Hepatocyte (in vitro differentiated cells): ENCODE data around the gene LSAMP. TPM values are rescaled to one million over a fixed set of nuclear protein-coding genes. Genes with fewer than 3 reads are reported as not detected.

Experiments
- DNase-seq: peaks from one replicate; pipeline ENCODE4 v3.0.0-alpha.2; 2016; ENCODE audit warnings: low spot score
- H2AFZ ChIP-seq: fragments of 200-600 bp; sonication (generic); 2 replicates; pipeline ENCODE4 v1.6.0; 2016; ENCODE audit warnings: antibody characterized with exemption, mild to moderate bottlenecking
- H3K27ac ChIP-seq: fragments of 200-600 bp; sonication (generic); 2 replicates; pipeline ENCODE4 v1.5.1; 2016; ENCODE audit warnings: mild to moderate bottlenecking
- H3K27me3 ChIP-seq: fragments of 200-600 bp; sonication (generic); 2 replicates; pipeline ENCODE4 v1.6.1; 2016
- H3K36me3 ChIP-seq: fragments of 200-600 bp; sonication (generic); replicated peaks from 2 replicates; pipeline ENCODE4 v1.5.1; 2016; ENCODE audit warnings: low read depth; ENCODE audit not compliant: insufficient read depth
- H3K4me1 ChIP-seq: fragments of 200-600 bp; sonication (generic); 2 replicates; pipeline ENCODE4 v1.5.1; 2016; ENCODE audit warnings: mild to moderate bottlenecking, moderate library complexity; ENCODE audit not compliant: insufficient read depth
- H3K4me2 ChIP-seq: fragments of 200-600 bp; sonication (generic); 2 replicates; pipeline ENCODE4 v1.6.0; 2016
- H3K4me3 ChIP-seq: fragments of 200-600 bp; sonication (generic); 2 replicates; pipeline ENCODE4 v1.5.1; 2016; ENCODE audit warnings: mild to moderate bottlenecking
- H3K79me2 ChIP-seq: fragments of 200-600 bp; sonication (generic); 2 replicates; pipeline ENCODE4 v1.6.0; 2017; ENCODE audit warnings: mild to moderate bottlenecking
- H3K9me2 ChIP-seq: fragments of 200-600 bp; sonication (generic); replicated peaks from 2 replicates; pipeline ENCODE4 v1.6.0; 2017; ENCODE audit warnings: mild to moderate bottlenecking; ENCODE audit not compliant: insufficient read depth
- H3K9me3 ChIP-seq: fragments of 200-600 bp; sonication (generic); 2 replicates; pipeline ENCODE4 v1.5.1; 2016; ENCODE audit warnings: low read depth, mild to moderate bottlenecking
- H4K20me1 ChIP-seq: fragments of 200-600 bp; sonication (generic); 2 replicates; pipeline ENCODE4 v1.6.0; 2016; ENCODE audit warnings: mild to moderate bottlenecking; ENCODE audit not compliant: insufficient read depth, poor library complexity, severe bottlenecking
- CTCF ChIP-seq: fragments of 200-600 bp; sonication (generic); IDR thresholded peaks from 2 replicates; pipeline ENCODE4 v1.5.1; 2016; ENCODE audit warnings: antibody characterized with exemption, mild to moderate bottlenecking; ENCODE audit not compliant: poor library complexity
- EZH2 ChIP-seq: fragments of 200-600 bp; sonication (generic); IDR thresholded peaks from 2 replicates; pipeline ENCODE4 v1.6.1; 2016; ENCODE audit warnings: antibody characterized with exemption, mild to moderate bottlenecking, borderline replicate concordance
- EZH2phosphoT487 ChIP-seq: fragments of 200-600 bp; sonication (generic); IDR thresholded peaks from one replicate; pipeline ENCODE4 v1.6.1; 2018; ENCODE audit warnings: antibody characterized with exemption, mild to moderate bottlenecking, low read depth, moderate library complexity; ENCODE audit not compliant: unreplicated experiment, severe bottlenecking
- WGBS: methylation state at CpG from one replicate; pipeline ENCODE4 v1.1.6; 2016; ENCODE audit warnings: low lambda C conversion rate; ENCODE audit errors: missing lambda C conversion rate; 5-methylcytosine and 5-hydroxymethylcytosine counted together
- polyA plus RNA-seq: library from polyadenylated mRNA; unstranded; fragments of >200 nt; fragmentation: Nextera tagmentation; extraction: Ambion mirVana; gene quantifications from 2 replicates; pipeline ENCODE4 v1.2.1, GENCODE V29; 2016
- total RNA-seq: library from RNA; depleted of rRNA; stranded (reverse); fragments of >200 nt; gene quantifications from 2 replicates; pipeline ENCODE4 v1.2.3, GENCODE V29; 2014

Gene LSAMP
- total and polyA plus RNA-seq, 2 experiments from 2014 or later: 15.1 to 22.3 TPM

DNA sequence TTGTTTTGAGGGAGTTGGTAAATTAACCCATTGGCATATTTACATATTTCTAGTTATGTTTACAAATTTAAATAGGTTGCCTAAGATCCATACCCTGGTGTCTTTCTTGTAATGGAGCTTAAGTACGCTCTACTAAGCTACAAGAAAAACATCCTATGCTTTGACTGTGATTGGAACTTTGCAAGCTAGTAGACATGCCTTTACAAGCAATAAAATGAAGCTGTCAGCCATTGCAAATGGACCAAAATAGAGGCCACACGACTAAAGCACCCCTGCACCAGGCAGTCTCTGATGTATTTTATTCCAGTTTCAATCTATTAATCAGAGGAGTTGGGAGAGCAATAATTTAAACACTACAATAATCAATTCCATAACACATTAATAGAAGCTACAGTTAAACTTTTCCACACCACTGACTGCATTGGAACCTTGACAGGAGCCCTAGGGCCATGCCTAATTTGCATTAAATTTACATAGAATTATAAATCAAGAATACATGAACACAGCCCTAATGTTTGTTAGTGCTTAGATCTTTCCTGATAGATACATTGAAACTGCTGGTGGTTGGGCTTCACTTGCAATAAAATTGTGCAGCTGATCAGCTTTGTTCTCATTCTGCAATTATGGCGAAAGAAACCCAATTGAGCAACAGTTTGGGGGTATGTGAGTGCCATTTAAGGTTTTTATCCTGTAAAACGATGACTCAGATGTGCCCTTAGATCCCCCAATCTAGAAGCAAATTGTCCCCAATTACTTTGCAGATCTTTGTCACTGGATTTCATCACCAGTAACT, 360.1 kb downstream of the LSAMP start:
- Histone ChIP-seq H3K27ac (no peak overlapping the region), H2AFZ (no peak overlapping the region), H3K9me3 (no peaks in the 10 kb centered on the region), H3K4me3 (no peak overlapping the region), H3K79me2 (no peaks in the 10 kb centered on the region), H4K20me1 (no peaks in the 10 kb centered on the region), H3K27me3 (no peaks in the 10 kb centered on the region), H3K4me2 (no peak overlapping the region), H3K4me1 (no peaks in the 10 kb centered on the region), H3K36me3 (no peaks in the 10 kb centered on the region), H3K9me2 (no peaks in the 10 kb centered on the region)
- TF ChIP-seq EZH2 (no peak), CTCF (no peak), EZH2phosphoT487 (no peak)
- DNase-seq: no peak
- 62% methylated on average over 4 of the region's 4 CpGs for WGBS

DNA sequence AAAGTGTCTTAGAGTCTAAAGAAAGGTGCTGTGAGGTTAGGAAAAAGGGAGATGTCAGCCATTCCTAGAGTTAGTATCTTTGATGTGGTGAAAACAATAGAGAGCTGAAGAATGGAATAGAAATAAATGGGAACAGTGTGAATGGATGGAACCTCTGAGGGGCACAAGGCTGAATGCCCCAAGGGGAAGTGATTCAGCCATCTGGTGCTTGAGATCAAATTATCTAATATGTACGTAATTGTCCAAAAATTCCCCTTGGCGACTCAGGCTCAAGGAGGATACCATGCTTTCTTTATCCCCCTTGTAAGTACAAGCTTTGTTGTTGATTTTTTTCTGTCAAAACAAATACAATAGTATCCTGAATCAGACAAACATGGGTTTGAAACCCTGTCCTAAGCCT, 361.6 kb downstream of the LSAMP start:
- no peak overlapping the region for H3K4me3 ChIP-seq
- no peaks in the 10 kb centered on the region for H3K36me3 ChIP-seq
- H3K27ac ChIP-seq: no peak overlapping the region
- H3K27me3 ChIP-seq: no peaks in the 10 kb centered on the region
- no peak overlapping the region for H2AFZ ChIP-seq
- H3K9me2 ChIP-seq: no peaks in the 10 kb centered on the region
- TF ChIP-seq CTCF (no peak), EZH2phosphoT487 (no peak), EZH2 (no peak)
- no peak overlapping the region for H3K4me2 ChIP-seq
- H4K20me1 ChIP-seq: no peaks in the 10 kb centered on the region
- no peaks in the 10 kb centered on the region for H3K9me3 ChIP-seq
- no peak for DNase-seq
- H3K4me1 ChIP-seq: no peaks in the 10 kb centered on the region
- no peaks in the 10 kb centered on the region for H3K79me2 ChIP-seq
- 87% methylated on average over 2 of the region's 2 CpGs for WGBS

- DNase-seq: no peak
- Histone ChIP-seq H3K36me3 (no peaks in the 10 kb centered on the region), H3K4me2 (no peak overlapping the region), H3K79me2 (no peaks in the 10 kb centered on the region), H3K4me3 (no peak overlapping the region), H3K9me2 (no peaks in the 10 kb centered on the region), H3K27me3 (no peaks in the 10 kb centered on the region), H3K27ac (no peak overlapping the region), H3K4me1 (no peaks in the 10 kb centered on the region), H3K9me3 (no peaks in the 10 kb centered on the region), H4K20me1 (no peaks in the 10 kb centered on the region), H2AFZ (no peak overlapping the region)
- no peak for TF ChIP-seq CTCF
- no peak for TF ChIP-seq EZH2
- TF ChIP-seq EZH2phosphoT487: no peak
- 97% methylated on average over 7 of the region's 7 CpGs for WGBS
Measured at GRCh38 chr3:116078561-116078960, 366.7 kb downstream of the LSAMP start.
